Muscle layer of colon (tissue), 2 donors: ENCODE data around the gene RAX2.

Experiments
- H3K27ac ChIP-seq: one replicate; pipeline ENCODE4 v1.7.0; 2013; ENCODE audit warnings: low read depth, mild to moderate bottlenecking, low read length, moderate library complexity
- H3K27me3 ChIP-seq, 2 donors: one replicate each; pipeline ENCODE4 v1.7.0; 2013; ENCODE audit warnings: low read length in 2 of 2, mild to moderate bottlenecking in 2 of 2; ENCODE audit not compliant: insufficient read depth in 2 of 2, control insufficient read depth in 1 of 2
- H3K36me3 ChIP-seq: one replicate; pipeline ENCODE4 v1.7.0; 2013; ENCODE audit warnings: mild to moderate bottlenecking, low read length; ENCODE audit not compliant: insufficient read depth
- H3K4me1 ChIP-seq: one replicate; pipeline ENCODE4 v1.7.0; 2013; ENCODE audit warnings: mild to moderate bottlenecking, low read length; ENCODE audit not compliant: insufficient read depth
- H3K4me3 ChIP-seq, 2 donors: one replicate each; pipeline ENCODE4 v1.7.0; 2013; ENCODE audit warnings: low read length in 2 of 2, low read depth in 1 of 2, mild to moderate bottlenecking in 1 of 2, moderate library complexity in 1 of 2
- H3K9ac ChIP-seq: one replicate; pipeline ENCODE4 v1.7.0; 2013; ENCODE audit warnings: low read length
- H3K9me3 ChIP-seq: one replicate; pipeline ENCODE4 v1.7.0; 2013; ENCODE audit warnings: mild to moderate bottlenecking, low read length
- donor health status: abdominal sarcoma.
- donor health status: Adenocarcinoma of cecum.

RAX2 gene

DNA sequence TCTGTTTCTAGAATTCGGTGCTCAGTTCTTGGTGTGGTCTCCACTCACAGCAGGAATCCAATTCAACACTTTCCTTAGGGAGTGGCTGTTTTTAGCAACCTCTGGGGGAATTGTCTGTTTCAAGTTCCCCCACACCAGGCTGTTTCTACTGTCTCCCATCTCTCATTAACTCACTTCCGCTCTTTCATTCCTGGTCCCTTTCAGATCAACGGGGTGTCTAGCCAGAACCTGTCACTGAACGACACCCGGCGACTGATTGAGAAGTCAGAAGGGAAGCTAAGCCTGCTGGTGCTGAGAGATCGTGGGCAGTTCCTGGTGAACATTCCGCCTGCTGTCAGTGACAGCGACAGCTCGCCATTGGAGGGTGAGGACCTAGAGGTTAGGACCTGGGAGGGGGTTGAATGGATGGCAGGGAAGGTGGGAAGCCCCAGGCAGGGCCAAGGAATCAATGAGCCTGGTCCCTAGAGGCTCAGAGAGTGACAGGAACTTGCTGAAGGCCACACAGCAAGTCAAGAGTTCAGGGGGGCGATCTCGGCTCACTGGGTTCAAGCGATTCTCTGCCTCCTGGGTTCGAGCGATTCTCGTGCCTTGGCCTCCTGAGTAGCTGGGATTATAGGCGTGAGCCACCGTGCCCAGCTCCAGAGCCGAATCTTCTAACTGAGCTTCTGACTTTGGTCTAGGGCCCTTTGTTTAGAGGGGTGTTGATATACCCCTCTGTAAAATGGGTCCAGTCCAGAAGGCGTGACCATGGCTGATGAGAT is 38.3 kb downstream of the RAX2 start:
- H3K9me3 ChIP-seq, result no peaks in the 10 kb centered on the region
- no peaks in the 10 kb centered on the region for H3K4me1 ChIP-seq
- H3K9ac ChIP-seq, result no peak overlapping the region
- no peaks in the 10 kb centered on the region for H3K36me3 ChIP-seq
- H3K27me3 ChIP-seq, result no peaks in the 10 kb centered on the region
- H3K27ac ChIP-seq, result no peak overlapping the region
- H3K4me3 ChIP-seq, result no peak overlapping the region

DNA sequence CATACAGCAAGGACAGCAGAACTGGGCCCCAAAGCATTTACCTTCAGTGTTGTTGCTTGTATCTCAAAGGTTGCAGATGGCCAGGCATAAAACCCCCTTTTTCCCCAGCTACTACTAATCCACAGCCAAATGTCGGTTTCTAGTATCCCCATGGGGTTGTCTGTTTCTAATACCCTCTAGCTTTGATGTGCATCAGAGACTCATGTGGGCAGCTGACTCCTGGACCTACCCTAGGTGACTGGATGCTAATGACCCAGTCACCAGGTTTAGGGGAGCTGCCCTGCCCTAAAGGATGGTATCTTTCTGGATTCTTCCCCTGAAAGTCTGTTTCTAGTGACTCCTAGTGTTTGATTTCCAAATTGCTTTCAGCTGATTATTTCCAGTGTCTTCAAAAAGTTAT is 39.9 kb downstream of the RAX2 start:
- Histone ChIP-seq H3K4me1 (no peaks in the 10 kb centered on the region), H3K36me3 (no peaks in the 10 kb centered on the region), H3K27ac (no peak overlapping the region)

DNA sequence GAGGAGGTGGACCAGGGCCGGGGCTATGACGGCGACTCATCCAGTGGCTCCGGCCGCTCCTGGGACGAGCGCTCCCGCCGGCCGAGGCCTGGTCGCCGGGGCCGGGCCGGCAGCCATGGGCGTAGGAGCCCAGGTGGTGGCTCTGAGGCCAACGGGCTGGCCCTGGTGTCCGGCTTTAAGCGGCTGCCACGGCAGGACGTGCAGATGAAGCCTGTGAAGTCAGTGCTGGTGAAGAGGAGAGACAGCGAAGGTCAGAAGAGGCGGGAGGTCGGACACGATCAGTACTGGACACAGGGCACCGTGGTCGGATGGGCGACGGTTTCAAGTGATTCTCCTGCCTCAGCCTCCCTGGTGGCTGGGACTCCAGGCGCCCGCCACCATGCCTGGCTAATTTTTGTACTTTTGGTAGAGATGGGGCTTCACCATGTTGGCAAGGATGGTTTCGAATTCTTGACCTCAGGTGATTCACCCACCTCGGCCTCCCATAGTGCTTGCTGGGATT is 41.5 kb downstream of the RAX2 start:
- Histone ChIP-seq H3K4me1 (no peaks in the 10 kb centered on the region), H3K27me3 (no peaks in the 10 kb centered on the region), H3K9ac (no peak overlapping the region), H3K9me3 (no peaks in the 10 kb centered on the region), H3K36me3 (no peaks in the 10 kb centered on the region), H3K4me3 (no peak overlapping the region), H3K27ac (no peak overlapping the region)

More for the DNA sequence above, 39.9 kb downstream of the RAX2 start:
- Histone ChIP-seq H3K9ac (no peak overlapping the region), H3K4me3 (no peak overlapping the region), H3K27me3 (no peaks in the 10 kb centered on the region), H3K9me3 (no peaks in the 10 kb centered on the region)

DNA sequence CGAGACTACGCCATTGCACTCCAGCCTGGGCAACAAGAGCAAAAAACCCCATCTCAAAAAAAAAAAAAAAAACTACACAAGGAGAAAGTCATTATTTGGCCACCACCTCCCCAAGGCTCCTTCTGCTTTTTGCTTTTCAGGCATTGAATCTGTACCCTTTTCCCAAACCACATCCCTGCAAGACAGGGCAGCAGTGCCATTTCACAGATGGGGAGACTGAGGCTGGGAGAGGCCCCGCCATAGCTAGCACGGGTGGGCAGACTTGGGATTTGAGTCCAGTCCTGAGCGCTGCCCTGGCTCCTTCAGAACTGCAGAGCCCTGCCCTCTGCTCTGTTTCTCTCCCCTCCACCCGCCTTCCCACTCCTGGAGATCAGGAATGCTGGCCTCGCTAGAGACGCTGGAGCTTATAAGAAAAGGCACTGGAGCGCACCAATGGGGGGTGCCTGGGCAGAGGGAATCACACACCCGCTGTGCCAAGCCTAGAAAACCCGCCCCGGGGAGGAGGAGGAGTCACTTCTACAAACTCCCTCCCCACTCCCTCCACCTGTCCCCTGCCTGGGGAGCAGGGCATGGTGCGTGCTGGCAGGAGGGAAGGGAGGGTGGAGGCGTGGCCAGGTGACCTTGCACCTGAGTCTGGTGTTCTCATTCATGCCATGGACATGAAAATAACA is 46.3 kb downstream of the RAX2 start:
- Histone ChIP-seq H3K27ac (no peak overlapping the region), H3K9ac (no peak overlapping the region), H3K9me3 (no peaks in the 10 kb centered on the region), H3K4me3 (no peak overlapping the region), H3K27me3 (peaks cover 15 to 25% of the 10 kb centered on the region in 2 donors), H3K4me1 (peaks cover 7% of the 10 kb centered on the region), H3K36me3 (no peaks in the 10 kb centered on the region)

DNA sequence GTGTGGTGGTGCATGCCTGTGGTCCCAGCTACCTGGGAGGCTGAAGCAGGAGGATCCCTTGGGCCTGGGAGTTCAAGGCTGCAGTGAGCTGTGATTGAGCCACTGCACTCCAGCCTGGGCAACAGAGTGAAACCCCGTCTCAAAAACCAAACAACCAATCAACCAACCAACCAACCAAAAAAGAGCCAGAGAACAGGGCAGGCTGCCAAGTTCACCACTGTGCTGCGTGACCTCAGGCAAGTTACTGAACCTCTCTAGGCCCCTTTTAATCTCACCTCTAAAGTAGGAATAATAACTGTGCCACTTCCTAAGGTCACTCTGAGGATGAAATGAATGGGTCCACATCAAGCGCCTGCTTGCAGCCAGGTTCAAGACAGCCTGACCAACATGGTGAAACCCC is 46.9 kb downstream of the RAX2 start:
- peaks cover 21 to 32% of the 10 kb centered on the region in 2 donors for H3K27me3 ChIP-seq

DNA sequence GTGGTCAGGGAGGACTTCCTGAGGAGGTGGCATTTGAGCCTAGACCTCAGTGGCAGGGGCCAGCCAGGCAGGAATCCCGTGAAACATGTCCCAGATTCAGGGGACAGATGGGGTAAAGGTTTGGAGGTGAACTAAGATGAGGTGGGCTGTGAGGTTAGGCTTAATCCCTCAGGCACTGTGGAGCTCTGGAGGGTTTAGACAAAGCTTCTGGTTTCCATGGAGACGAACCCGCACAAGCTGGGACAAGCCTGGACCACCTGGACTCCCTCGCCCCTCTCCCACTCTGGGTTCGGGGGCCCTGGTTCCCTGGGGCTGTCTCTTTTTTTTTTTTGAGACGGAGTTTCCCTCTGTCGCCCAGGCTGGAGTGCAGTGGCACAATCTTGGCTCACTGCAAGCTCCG is 48.1 kb downstream of the RAX2 start:
- Histone ChIP-seq H3K9me3 (no peaks in the 10 kb centered on the region), H3K27ac (no peak overlapping the region), H3K36me3 (no peaks in the 10 kb centered on the region), H3K9ac (no peak overlapping the region), H3K4me1 (peaks cover 7% of the 10 kb centered on the region), H3K4me3 (no peak overlapping the region), H3K27me3 (peaks cover 26 to 40% of the 10 kb centered on the region in 2 donors)

More for the DNA sequence above, 46.9 kb downstream of the RAX2 start:
- Histone ChIP-seq H3K9ac (no peak overlapping the region), H3K27ac (no peak overlapping the region), H3K4me3 (no peak overlapping the region), H3K4me1 (peaks cover 7% of the 10 kb centered on the region), H3K9me3 (no peaks in the 10 kb centered on the region), H3K36me3 (no peaks in the 10 kb centered on the region)

DNA sequence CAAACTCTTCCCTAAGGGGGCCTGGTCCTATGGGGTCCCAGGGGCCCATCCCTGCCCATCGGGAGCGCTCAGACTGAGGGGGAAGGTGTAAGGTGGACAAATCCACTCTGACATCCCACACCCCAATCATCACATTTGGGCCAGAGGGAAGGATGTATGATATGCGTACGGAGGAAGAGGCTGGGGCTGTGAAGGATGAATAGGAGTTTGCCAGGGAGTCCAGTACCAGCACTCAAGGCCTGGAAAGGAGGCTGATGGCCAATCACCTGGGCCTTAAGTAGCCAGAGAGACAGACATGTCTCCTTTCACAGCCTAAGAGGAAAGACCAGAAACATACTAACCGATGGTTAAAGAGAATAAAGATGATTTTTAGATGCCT is 48.9 kb downstream of the RAX2 start:
- Histone ChIP-seq H3K9ac (no peak overlapping the region), H3K27ac (no peak overlapping the region), H3K4me1 (peaks cover 7% of the 10 kb centered on the region), H3K36me3 (no peaks in the 10 kb centered on the region), H3K9me3 (no peaks in the 10 kb centered on the region), H3K27me3 (peaks cover 26 to 40% of the 10 kb centered on the region in 2 donors), H3K4me3 (no peak overlapping the region)

DNA sequence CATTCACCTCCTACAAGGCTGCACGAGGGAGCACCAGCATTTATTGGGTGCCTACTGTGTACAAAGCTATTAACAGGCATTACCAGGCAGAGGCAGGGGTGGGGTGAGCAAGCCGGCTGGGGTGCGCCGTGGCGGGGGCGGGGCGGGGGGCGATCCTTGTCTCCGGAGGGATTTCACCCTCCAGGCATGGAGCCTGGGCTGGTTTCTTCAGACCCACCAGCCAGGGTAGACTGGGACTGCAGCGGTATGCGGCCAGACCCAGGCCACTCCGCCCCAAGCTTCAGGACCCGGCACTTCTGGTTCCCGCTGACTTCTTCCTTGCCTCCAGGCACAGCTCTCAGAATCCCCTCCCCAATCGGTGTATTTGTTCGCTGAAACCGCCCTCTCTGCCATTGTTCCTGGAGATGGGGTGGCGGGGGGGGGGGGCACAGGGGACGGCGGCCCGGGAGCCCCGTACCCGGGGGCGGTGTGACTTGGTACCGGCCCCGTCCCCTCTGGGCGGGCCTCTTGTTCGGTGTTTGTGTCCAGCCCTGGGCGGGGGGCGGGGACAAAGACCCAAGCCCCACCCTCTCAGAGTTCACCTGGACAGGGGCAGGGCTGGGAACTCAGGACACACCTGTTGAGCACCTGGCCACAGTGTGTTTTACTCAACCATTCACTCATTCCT is 49.5 kb downstream of the RAX2 start:
- H3K4me1 ChIP-seq, result peaks cover 7% of the 10 kb centered on the region
- H3K27ac ChIP-seq, result no peak overlapping the region
- no peaks in the 10 kb centered on the region for H3K36me3 ChIP-seq
- no peak overlapping the region for H3K9ac ChIP-seq
- H3K27me3 ChIP-seq, result peaks cover 26 to 40% of the 10 kb centered on the region in 2 donors
- H3K9me3 ChIP-seq, result no peaks in the 10 kb centered on the region
- no peak overlapping the region for H3K4me3 ChIP-seq

DNA sequence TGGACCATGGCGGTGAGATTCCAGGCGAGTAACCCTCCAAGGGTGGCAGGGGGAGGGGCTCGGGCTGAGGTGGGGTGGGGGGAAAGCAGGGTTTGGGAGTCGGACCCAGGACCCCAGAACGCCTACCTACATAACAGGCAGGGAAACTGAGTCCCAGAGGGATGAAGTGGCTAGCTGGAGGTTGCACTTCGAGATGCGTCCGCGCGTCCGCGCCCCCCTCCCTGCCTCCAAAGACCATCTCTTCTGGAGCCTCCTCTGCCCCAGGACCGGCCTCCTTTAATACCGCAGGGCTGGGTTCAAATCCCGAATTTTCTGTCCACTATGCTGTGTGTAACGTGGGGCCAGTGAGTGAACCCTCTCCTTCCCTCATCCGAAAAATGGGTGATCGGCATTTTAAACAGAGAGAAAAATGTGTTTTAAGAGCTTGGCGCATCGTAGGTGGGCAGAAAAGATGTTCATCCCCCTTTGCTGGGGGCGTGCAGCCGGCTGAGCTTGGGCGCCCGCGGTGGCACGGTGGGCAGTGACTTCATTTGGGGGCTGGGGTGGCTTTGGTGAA is 50.1 kb downstream of the RAX2 start:
- Histone ChIP-seq H3K36me3 (no peaks in the 10 kb centered on the region), H3K4me1 (peaks cover 7% of the 10 kb centered on the region), H3K27ac (no peak overlapping the region), H3K4me3 (peak overlapping the region in 1 of 2 donors; percentile 13), H3K9me3 (no peaks in the 10 kb centered on the region), H3K27me3 (peaks cover 26 to 40% of the 10 kb centered on the region in 2 donors), H3K9ac (no peak overlapping the region)

DNA sequence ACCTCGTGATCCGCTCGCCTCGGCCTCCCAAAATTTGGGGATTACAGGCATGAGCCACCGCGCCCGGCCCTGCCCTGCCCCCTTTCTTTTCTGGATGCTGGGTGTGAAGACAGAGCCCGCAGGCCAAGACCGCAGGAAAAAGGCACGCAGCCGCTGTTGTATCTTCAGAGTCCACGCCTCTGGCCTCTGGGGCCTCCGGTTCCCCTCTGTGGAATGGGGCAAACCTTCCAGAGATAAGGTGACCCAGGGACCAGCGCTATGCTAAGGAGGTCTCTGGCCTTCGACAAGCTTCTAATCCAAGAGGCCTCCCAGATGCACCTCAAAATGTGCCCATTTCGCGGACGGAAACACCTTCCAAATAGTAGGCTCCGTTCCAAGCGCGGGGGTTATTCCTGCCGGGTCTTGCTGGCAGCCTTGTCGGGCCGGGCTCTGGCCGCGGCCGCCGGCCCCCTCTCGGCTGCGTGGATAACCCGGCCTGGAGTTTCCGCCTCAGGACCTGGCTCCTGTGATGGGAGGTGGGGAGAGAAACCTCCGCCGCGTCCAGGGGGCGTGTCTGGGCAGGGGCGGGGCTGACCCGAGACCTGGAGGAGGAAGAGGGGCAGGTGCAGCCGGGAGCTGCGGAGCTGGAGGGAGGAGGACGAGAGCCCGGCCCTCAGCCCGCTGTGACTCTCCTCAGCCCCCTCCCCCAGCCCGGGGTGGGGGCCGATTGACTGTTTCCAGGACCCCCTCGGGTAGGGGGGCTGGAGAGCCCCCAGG is 50.7 kb downstream of the RAX2 start:
- Histone ChIP-seq H3K9me3 (no peaks in the 10 kb centered on the region), H3K4me1 (peaks cover 7% of the 10 kb centered on the region), H3K27ac (no peak overlapping the region), H3K9ac (no peak overlapping the region), H3K36me3 (no peaks in the 10 kb centered on the region), H3K4me3 (peak overlapping the region in 1 of 2 donors; percentile 13), H3K27me3 (peaks cover 26 to 40% of the 10 kb centered on the region in 2 donors)
